Activated effector memory CD4-positive, alpha-beta T cell treated with Interleukin-2 at 50 U/mL for 16 hours (primary cell): ENCODE results near the gene UNC5CL.

ENCODE experiments used
- DNase-seq: peaks from one replicate; pipeline ENCODE4 v3.0.0-alpha.2; 2020

Gene UNC5CL

DNA sequence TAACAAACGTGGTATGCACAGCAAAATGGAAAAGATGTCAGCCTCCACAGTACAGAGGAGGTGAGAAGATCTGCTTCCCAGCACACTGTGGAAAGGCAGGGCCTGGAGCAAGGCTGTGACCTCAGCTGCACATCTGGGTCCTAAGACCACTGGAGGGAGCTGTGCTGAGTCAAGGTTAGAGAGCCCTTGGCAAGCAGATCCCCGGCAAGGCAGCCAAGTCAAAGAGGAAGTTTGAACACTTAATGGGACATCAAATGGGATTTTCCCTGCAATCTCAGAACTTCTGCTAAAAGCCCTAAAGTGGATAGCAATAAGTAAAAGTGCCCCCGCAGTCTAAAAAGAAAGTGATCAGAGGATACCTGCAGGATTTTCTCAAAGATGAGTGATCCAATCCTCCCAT, 39.5 kb downstream of the UNC5CL start:
- no peak for DNase-seq

GRCh38 chr6:40998661-40999060, 40.4 kb downstream of the UNC5CL start:
- no peak for DNase-seq

GRCh38 chr6:40997234-40997957, 41.6 kb downstream of the UNC5CL start:
- no peak for DNase-seq

DNA sequence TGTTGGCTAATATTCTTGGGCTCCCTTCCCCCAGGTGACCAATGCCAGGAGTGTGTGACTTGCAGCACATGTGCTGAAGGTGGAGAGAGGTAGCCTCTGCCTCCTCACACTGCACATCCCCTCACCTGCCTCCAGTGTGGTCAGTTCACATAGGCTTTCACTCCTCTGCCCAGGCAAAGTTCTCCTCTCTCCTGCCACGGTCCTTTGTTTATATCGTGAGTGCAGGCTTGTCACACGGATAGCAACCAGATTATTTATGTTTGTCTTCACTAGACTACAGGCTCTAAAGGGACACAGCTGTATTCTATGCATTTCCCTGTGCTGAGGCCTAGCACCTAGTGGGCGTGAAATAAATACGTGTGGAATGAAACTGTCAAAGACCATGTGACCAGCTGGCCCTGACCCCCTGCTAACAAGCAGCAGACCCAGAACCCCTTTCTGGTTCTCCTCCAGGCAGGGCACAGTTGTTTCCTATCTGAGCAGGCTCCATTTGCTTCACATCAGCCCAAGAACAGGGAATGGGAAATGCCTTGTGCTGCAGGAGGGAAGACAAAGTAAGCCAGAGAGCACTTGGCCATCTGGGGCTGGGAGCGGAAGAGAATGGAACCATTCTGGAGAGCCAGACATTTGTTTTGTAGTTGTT, 42.3 kb downstream of the UNC5CL start:
- no peak for DNase-seq

DNA sequence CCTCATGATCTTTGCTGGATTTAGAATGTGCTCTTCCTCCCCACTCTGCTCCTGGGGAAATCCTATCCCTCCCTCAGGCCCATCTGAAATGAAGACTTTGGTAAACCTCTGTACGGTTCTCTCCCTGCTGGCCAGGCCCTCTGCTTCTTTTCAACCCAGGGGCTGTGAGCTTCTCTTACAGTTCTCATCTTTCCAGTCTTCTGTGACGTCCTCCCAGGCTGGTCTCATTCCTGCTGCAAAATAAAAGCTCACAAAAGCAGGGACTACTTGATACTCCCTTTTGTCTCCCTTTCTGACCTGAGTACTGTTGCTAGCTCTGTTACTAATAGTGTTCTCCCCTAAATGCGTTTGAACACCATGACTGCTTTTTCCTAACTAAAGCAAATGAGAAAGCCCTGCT, 46.3 kb downstream of the UNC5CL start:
- DNase-seq: no peak

DNA sequence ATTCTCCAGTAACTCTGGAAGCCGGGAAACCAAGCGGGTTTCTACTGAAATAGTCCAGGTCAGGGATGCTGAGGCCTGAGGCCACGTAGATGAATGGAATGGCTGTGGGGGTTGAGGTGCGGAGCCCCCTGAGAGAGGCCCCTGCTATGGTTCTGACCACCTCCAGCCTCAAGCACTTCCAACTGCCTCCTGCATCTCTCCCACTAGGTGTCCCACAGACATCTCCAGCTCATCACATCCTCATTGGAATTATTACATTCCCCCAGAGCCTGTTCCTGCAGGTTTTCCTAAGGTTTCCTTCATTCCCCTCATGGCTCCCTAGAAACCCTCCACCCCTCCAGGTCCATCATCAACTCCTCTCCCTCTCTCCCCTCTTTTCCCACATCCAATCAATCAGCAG, 48.7 kb downstream of the UNC5CL start:
- DNase-seq: no peak

- no peak for DNase-seq
Measured at GRCh38 chr6:40989204-40990169, 49.5 kb downstream of the UNC5CL start.

- DNase-seq: no peak
Measured at GRCh38 chr6:40988634-40989033, 50.4 kb downstream of the UNC5CL start.

DNA sequence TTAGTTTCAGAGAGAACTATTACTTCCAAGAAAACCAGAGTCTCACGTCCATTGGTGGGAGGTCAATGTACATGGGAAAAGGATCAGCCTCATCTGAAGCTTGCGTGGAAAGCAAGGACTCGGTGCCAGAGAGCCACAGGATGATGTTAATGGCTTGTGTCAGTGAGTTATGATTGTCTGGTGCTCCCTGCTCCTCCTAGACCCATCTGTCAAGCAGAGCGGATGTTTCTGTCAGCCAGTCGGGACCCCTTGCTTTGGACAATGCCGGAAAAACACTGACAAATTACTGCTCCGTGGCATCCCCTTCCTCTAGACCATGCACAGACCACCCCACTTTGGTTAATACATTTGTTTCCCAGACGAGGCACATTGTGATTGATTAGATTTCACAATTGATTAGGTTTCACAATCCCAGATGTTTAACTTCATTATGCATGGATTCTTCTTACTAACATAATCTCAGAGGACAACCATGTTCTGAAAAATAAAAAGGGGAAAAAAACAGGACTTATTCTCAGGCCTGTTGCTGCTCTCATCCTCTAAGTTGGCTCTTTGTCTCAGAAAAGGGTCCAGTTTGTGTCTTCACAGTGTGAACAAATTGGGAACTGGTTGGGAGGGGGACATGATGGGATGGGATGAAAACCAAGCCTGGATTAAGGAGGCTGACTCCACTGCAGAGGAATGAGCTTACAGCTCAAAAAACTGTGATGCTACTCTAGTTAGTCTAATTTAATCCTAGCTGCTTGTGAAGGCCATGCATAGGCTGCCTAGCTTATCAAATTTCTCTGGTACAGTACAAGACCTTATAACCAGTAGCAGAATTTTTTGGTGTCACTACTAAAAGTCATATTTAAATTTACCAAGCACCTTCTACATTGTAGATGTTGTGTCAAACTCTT, 51.9 kb downstream of the UNC5CL start:
- no peak for DNase-seq

DNA sequence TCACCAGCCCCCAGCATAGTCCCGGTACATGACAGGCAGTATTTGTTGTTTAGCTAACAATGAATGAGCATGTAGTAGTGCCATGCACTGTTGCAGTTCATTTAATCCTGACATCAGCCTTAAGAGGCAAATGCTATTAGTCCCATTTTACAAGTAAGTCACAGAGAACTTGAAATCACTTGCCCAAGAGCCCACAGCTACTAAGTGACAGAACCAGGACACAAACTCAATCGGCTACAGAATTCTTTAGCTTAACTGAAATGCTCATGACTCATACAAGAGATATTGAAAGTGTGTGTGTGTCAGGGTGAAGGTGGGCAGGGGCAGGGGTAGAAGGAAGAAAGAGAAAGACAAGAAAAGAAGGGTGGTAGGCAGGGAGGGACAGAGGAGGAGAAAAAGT, 52.7 kb downstream of the UNC5CL start:
- no peak for DNase-seq

DNA sequence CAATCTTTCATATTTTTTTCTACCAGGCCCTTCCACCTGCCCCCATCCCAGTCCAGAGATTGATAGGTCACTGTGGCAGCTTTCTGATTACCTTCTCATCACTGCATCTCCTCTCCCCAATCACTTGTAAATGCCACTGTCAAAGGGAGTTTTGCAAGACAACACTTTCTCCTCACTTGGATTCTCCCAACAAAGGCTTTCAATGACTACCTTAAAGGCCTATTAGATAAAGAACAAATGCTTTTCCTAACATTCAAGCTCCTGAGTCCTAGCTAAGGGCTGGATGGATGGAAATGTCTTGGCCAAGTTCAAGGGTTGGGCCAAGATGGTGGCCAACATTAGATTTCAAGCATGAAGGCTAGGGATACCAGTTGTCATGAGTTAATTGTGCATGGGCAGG, 55.3 kb downstream of the UNC5CL start:
- no peak for DNase-seq

DNA sequence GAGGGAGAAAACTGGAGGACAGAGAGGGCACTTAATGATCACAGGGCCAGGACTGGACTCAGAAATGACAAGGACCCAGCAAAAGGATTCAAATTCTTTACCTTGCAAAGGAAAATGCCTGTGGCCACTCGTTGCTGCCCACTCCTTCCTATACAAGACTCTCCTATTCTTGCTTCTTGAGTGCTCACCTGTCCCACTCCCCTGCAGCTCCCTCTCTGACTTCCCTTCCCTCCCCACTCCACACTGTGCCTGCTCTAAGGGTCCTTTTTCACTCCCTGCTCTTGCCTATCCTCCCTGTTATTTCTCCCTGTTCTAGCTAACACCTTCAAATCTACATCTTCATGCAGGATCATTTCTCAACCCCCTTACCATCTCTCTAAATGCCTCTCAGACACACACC, 56.1 kb downstream of the UNC5CL start:
- no peak for DNase-seq

GRCh38 chr6:40978687-40979289, 60.2 kb downstream of the UNC5CL start:
- no peak for DNase-seq

DNA sequence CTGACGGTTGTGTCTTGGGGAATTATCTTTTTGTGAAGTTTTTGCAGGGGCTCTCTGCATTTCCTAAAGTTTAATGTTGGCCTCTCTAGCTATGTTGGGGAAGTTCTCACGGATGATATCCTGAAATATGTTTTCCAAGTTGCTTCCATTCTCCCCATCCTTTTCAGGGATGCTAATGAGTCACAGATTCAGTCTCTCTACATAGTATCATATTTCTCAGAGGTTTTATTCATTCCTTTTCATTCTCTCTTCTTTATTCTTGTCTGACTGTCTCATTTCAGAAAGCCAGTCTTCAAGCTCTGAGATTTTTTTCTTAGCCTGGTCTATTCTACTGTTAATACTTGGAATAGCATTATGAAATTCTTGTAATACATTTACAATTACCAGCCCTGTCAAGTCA, 61.3 kb downstream of the UNC5CL start:
- no peak for DNase-seq

DNA sequence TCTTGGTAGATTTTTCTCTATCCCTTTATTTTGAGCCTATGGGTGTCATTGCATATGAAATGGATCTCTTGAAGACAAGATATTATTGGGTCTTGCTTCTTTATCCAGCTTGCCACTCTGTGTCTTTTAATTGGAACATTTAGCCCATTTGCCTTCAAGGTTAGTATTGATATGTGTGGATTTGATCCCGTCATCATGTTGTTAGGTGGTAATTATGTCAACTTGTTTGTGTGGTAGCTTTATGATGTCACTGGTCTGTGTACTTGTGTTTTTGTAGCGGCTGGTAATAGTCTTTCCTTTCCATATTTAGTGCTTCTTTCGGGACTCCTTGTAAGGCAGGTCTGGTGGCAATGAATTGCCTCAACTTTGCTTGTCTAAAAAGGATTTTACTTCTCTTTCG, 61.9 kb downstream of the UNC5CL start:
- no peak for DNase-seq
